Glomerular endothelial cell (primary cell): ENCODE measurements around the gene TXNRD1. TPM values are rescaled to one million over a fixed set of nuclear protein-coding genes. Genes with fewer than 3 reads are reported as not detected.

ENCODE experiments used
- DNase-seq: peaks from one replicate; pipeline ENCODE4 v3.0.0-alpha.2; 2011; ENCODE audit warnings: low read depth, low spot score; ENCODE audit errors: extremely low read depth
- total RNA-seq: library from RNA; depleted of rRNA; stranded (reverse); fragments of >200 nt; gene quantifications from 2 replicates; pipeline ENCODE4 v1.2.3, GENCODE V29; 2015

The TXNRD1 gene
- total RNA-seq, 1 donor from 2014 or later = 171 TPM

GRCh38 chr12:104344682-104345081, 129.1 kb downstream of the TXNRD1 start:
- DNase-seq = no peak

GRCh38 chr12:104345234-104346066, 129.9 kb downstream of the TXNRD1 start:
- no peak for DNase-seq

- DNase-seq = no peak
Measured at GRCh38 chr12:104347374-104348075, 131.9 kb downstream of the TXNRD1 start.

- no peak for DNase-seq
Measured at GRCh38 chr12:104348283-104348993, 132.9 kb downstream of the TXNRD1 start.

- no peak for DNase-seq
Measured at GRCh38 chr12:104348994-104349494, 133.5 kb downstream of the TXNRD1 start.

GRCh38 chr12:104350211-104351056, 134.9 kb downstream of the TXNRD1 start:
- no peak for DNase-seq

GRCh38 chr12:104351057-104351983, 135.7 kb downstream of the TXNRD1 start:
- DNase-seq = no peak

- DNase-seq = no peak
Measured at GRCh38 chr12:104352106-104352713, 136.6 kb downstream of the TXNRD1 start.

GRCh38 chr12:104353012-104353981, 137.7 kb downstream of the TXNRD1 start:
- no peak for DNase-seq

GRCh38 chr12:104354167-104354867, 138.7 kb downstream of the TXNRD1 start:
- DNase-seq = no peak

- no peak for DNase-seq
Measured at GRCh38 chr12:104354868-104355570, 139.4 kb downstream of the TXNRD1 start.

- DNase-seq = no peak
Measured at GRCh38 chr12:104355630-104356029, 140.1 kb downstream of the TXNRD1 start.

GRCh38 chr12:104356231-104357115, 140.9 kb downstream of the TXNRD1 start:
- DNase-seq = no peak

GRCh38 chr12:104357421-104357952, 141.9 kb downstream of the TXNRD1 start:
- DNase-seq = no peak

- no peak for DNase-seq
Measured at GRCh38 chr12:104358353-104359003, 142.9 kb downstream of the TXNRD1 start.
